Adrenal gland (tissue), 12 donors: ENCODE data around the gene CFAP69. TPM values are rescaled to one million over a fixed set of nuclear protein-coding genes. Genes with fewer than 3 reads are reported as not detected.
"Not testable (repeated sequence)": the region's sequence is repeated elsewhere in the genome, so short reads cannot be mapped to it uniquely, and the experiment has no call there.

ENCODE experiments used
- DNase-seq, 7 donors: peaks; one replicate each; pipeline ENCODE4 v3.0.0-alpha.2; 2019 to 2020
- H3K27ac ChIP-seq, 5 donors: fragments of 200-600 bp; sonication (generic) in 4 of 5; 1 replicate in 3 of 5; 2 replicates in 2 of 5; pipeline versions ENCODE4 v1.5.1 to v1.8.0; 2016 to 2020; ENCODE audit warnings: mild to moderate bottlenecking in 1 of 5
- H3K27me3 ChIP-seq: fragments of 200-600 bp; 2 replicates; pipeline ENCODE4 v1.8.0; 2021
- H3K36me3 ChIP-seq, 2 donors: fragments of 200-600 bp; replicated peaks in 1 of 2; 1 replicate in 1 of 2; 2 replicates in 1 of 2; pipeline versions ENCODE4 v1.5.1 to v1.8.0; 2018 to 2022
- H3K4me1 ChIP-seq, 2 donors: fragments of 200-600 bp; replicated peaks in 1 of 2; 1 replicate in 1 of 2; 2 replicates in 1 of 2; pipeline versions ENCODE4 v1.5.1 to v1.8.0; 2018 to 2021
- H3K4me3 ChIP-seq, 4 donors: fragments of 200-600 bp; sonication (generic) in 3 of 4; one replicate each; pipeline ENCODE4 v1.5.1; 2016 to 2018
- H3K9me3 ChIP-seq, 3 donors: fragments of 200-600 bp; sonication (generic) in 1 of 3; replicated peaks in 1 of 3; 1 replicate in 2 of 3; 2 replicates in 1 of 3; pipeline versions ENCODE4 v1.5.1 to v1.8.0; 2016 to 2021
- CTCF ChIP-seq, 6 experiments: fragments of 450-650 bp in 4 of 6; fragments of 200-600 bp in 2 of 6; sonication (generic) in 1 of 6; IDR thresholded peaks; 1 replicate in 5 of 6; 2 replicates in 1 of 6; pipeline versions ENCODE4 v1.5.1 to v1.8.0; 2016 to 2021; ENCODE audit warnings: antibody characterized with exemption in 6 of 6, mild to moderate bottlenecking in 2 of 6, moderate library complexity in 1 of 6
- POLR2A ChIP-seq, 2 donors: fragments of 450-650 bp; IDR thresholded peaks; one replicate each; pipeline ENCODE4 v1.6.1; 2017; ENCODE audit warnings: antibody characterized with exemption in 2 of 2, mild to moderate bottlenecking in 2 of 2, moderate library complexity in 1 of 2
- WGBS, 4 donors: extraction: QIAGEN DNeasy Blood & Tissue Kit in 2 of 4; methylation state at CpG; one replicate each; pipeline versions ENCODE4 v1.1.5 to v1.1.7; 2013 to 2017; 5-methylcytosine and 5-hydroxymethylcytosine counted together
- intact Hi-C, 2 donors: fragments of 100-400 bp; cut with DNase I; formaldehyde crosslinking; loops; one replicate each; pipeline versions ENCODE4 v1.14.1 to v1.15.0; 2022 to 2023
- polyA plus RNA-seq, 3 donors: library from polyadenylated mRNA; stranded (reverse); fragments of 200-250 nt in 2 of 3; fragments of 350-450 nt in 1 of 3; fragmentation: Illumina TruSeq in 1 of 3; extraction: RNeasy Lipid Tissue Mini Kit (QIAGEN cat#74804) in 1 of 3; gene quantifications; one replicate each; pipeline ENCODE4 v1.2.3, GENCODE V29; 2013 to 2014
- total RNA-seq, 9 donors: library from RNA; depleted of rRNA in 4 of 9; stranded (reverse); fragments of >200 nt in 4 of 9; fragments of 120-200 nt in 1 of 9; fragmentation: NEBNext Ultra II Directional in 1 of 9; extraction: Animal tissue kit (Norgen Biotek cat#: 25700) in 1 of 9; gene quantifications; one replicate each; pipeline versions ENCODE4 v1.1.0 to v1.2.4, GENCODE V29; 2013 to 2023
- donor health status: healthy with polysubstance abuse.
- donor health status: Bipolar disorder and iron deficiency.
- donor health status: DM: yes; HTN: yes; CAD: no.
- donor health status: DM: no; HTN: no; CAD: no.
- donor health status: DM: no; HTN: no; CAD: no.
- donor health status: DM: yes; HTN: yes; CAD: no.

CFAP69 gene
- total and polyA plus RNA-seq, 12 donors, result 0.42 to 10.2 (median 4.4) TPM

GRCh38 chr7:90322837-90323236 is 77.9 kb downstream of the CFAP69 start:
- Histone ChIP-seq H3K4me1 (peaks cover 0 to 7% of the 10 kb centered on the region in 2 donors), H3K27me3 (peaks cover 43% of the 10 kb centered on the region), H3K4me3 (no peak overlapping the region), H3K27ac (no peak overlapping the region), H3K36me3 (no peaks in the 10 kb centered on the region), H3K9me3 (no peaks in the 10 kb centered on the region)
- intact Hi-C loops, result no loop called here
- DNase-seq, result no peak
- TF ChIP-seq CTCF (IDR thresholded peaks at IDR 0.05), result no peak
- no peak for TF ChIP-seq POLR2A (IDR thresholded peaks at IDR 0.05)

DNA sequence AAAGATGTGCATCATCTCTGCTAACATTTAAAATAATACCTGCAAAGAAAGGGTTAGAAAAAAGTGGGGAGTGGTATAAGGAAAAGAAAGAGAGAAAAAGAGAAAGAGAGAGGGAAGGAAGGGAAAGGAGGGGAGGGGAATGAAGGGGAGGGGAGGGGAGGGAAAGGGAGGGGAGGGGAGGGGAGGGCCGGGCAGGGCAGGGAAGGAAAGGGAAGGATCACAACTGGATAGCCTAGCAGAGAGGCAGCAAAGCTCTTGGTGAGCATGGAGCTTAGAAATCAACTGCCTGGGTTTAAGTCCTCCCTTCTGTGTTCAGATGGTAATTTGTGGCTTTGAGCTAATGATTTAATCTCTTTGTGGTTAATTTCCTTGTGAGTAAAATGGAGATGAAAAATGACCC is 81.5 kb downstream of the CFAP69 start:
- TF ChIP-seq POLR2A (IDR thresholded peaks at IDR 0.05) (no peak), CTCF (IDR thresholded peaks at IDR 0.05) (no peak)
- 0 to 31% (median 7%) methylated on average over 1 of the region's 1 CpG; no CpG with 5 or more reads in 1 of the 4 donors for WGBS, 4 donors
- Histone ChIP-seq H3K9me3 (no peaks in the 10 kb centered on the region), H3K4me3 (no peak overlapping the region), H3K27me3 (peaks cover 28% of the 10 kb centered on the region), H3K4me1 (no peaks in the 10 kb centered on the region), H3K36me3 (no peaks in the 10 kb centered on the region), H3K27ac (no peak overlapping the region)
- intact Hi-C loops, result no loop called here
- no peak for DNase-seq

GRCh38 chr7:90334193-90334843 is 89.3 kb downstream of the CFAP69 start:
- no peak for TF ChIP-seq CTCF (IDR thresholded peaks at IDR 0.05)
- no peak overlapping the region for H3K27ac ChIP-seq
- 82 to 98% (median 93%) methylated on average over 9 to 48 of the region's 48 CpGs for WGBS, 4 donors
- DNase-seq, result no peak
- no peak overlapping the region for H3K4me3 ChIP-seq
- H3K27me3 ChIP-seq, result no peaks in the 10 kb centered on the region
- intact Hi-C loops, result no loop called here
- H3K4me1 ChIP-seq, result no peaks in the 10 kb centered on the region
- H3K36me3 ChIP-seq, result no peaks in the 10 kb centered on the region
- H3K9me3 ChIP-seq, result no peaks in the 10 kb centered on the region

DNA sequence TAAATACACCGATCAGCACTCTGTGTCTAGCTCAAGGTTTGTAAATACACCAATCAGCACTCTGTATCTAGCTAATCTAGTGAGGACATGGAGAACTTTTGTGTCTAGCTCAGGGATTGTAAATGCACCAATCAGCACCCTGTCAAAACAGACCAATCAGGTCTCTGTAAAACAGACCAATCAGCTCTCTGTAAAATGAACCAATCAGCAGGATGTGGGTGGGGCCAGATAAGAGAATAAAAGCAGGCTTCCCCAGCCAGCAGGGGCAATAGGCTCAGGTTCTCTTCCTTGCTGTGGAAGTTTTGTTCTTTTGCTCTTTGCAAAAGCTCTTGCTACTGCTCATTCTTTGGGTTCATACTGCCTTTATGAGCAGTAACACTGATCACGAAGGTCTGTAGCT is 90.0 kb downstream of the CFAP69 start:
- intact Hi-C loops, H3K27me3 ChIP-seq, H3K4me1 ChIP-seq, H3K36me3 ChIP-seq, DNase-seq, H3K9me3 ChIP-seq, H3K4me3 ChIP-seq, H3K27ac ChIP-seq: not testable (repeated sequence)
- 83 to 92% (median 88%) methylated on average over 1 to 2 of the region's 2 CpGs for WGBS, 4 donors

- Histone ChIP-seq H3K4me3 (no peak overlapping the region), H3K9me3 (no peaks in the 10 kb centered on the region)
Observed at GRCh38 chr7:90337106-90337505, 92.1 kb downstream of the CFAP69 start.

More at GRCh38 chr7:90337106-90337505, 92.1 kb downstream of the CFAP69 start:
- no peaks in the 10 kb centered on the region for H3K4me1 ChIP-seq
- TF ChIP-seq POLR2A (IDR thresholded peaks at IDR 0.05) (no peak), CTCF (IDR thresholded peaks at IDR 0.05) (no peak)
- no peaks in the 10 kb centered on the region for H3K27me3 ChIP-seq
- no peaks in the 10 kb centered on the region for H3K36me3 ChIP-seq
- intact Hi-C loops, result no loop called here
- H3K27ac ChIP-seq, result no peak overlapping the region
- DNase-seq, result no peak
